Naive thymus-derived CD8-positive, alpha-beta T cell (primary cell): ENCODE measurements around the gene ZNF326. TPM values are rescaled to one million over a fixed set of nuclear protein-coding genes. Genes with fewer than 3 reads are reported as not detected.

Experiments
- ATAC-seq, 2 donors: fragments of 150-1000 bp; cut with Tn5 transposase in 1 of 2; sonication (Bioruptor Pico), chemical (Tn5 transposase) in 1 of 2; 1 replicate in 1 of 2; 2 replicates in 1 of 2; pipeline ENCODE4 v1.10.0; 2021; ENCODE audit warnings: mild to moderate bottlenecking in 2 of 2, moderate library complexity in 2 of 2
- POLR2A ChIA-PET: fragments of 350-600 bp; sonication (Branson Sonifier 250); formaldehyde crosslinking; loops from one replicate; lab custom pipeline; 2021; ENCODE audit warnings: antibody characterized with exemption; lab: Charles Lee
- DNase-seq, 10 donors: peaks; one replicate each; pipeline versions ENCODE4 v3.0.0 to v3.0.0-alpha.2; 2020 to 2022
- H3K27ac Mint-ChIP-seq, 10 donors: one replicate each; pipeline ENCODE4 v1.8.0; 2020 to 2022; ENCODE audit warnings: mild to moderate bottlenecking in 10 of 10, mixed read lengths in 10 of 10, moderate library complexity in 4 of 10, inconsistent platforms in 1 of 10
- H3K27me3 Mint-ChIP-seq, 5 donors: one replicate each; pipeline ENCODE4 v1.8.0; 2021 to 2022; ENCODE audit warnings: mixed read lengths in 5 of 5
- H3K36me3 Mint-ChIP-seq, 3 donors: one replicate each; pipeline ENCODE4 v1.8.0; 2020 to 2022; ENCODE audit warnings: mixed read lengths in 3 of 3, mild to moderate bottlenecking in 2 of 3, inconsistent platforms in 1 of 3
- H3K4me1 Mint-ChIP-seq, 4 donors: one replicate each; pipeline ENCODE4 v1.8.0; 2021 to 2022; ENCODE audit warnings: mixed read lengths in 4 of 4
- H3K4me3 Mint-ChIP-seq, 10 donors: one replicate each; pipeline ENCODE4 v1.8.0; 2020 to 2022; ENCODE audit warnings: mild to moderate bottlenecking in 10 of 10, mixed read lengths in 10 of 10, moderate library complexity in 6 of 10, inconsistent platforms in 1 of 10
- H3K9me3 Mint-ChIP-seq, 9 donors: one replicate each; pipeline ENCODE4 v1.8.0; 2020 to 2022; ENCODE audit warnings: mixed read lengths in 9 of 9, mild to moderate bottlenecking in 3 of 9, inconsistent platforms in 1 of 9, moderate library complexity in 1 of 9
- polyA plus RNA-seq, 3 donors: library from polyadenylated mRNA; unstranded; fragments of 300-500 nt; fragmentation: Illumina TruSeq; gene quantifications; one replicate each; pipeline ENCODE4 v1.2.3, GENCODE V29; 2021
- total RNA-seq, 8 experiments: library from RNA in 2 of 8; stranded (reverse) in 2 of 8; gene quantifications; one replicate each; pipeline ENCODE4 v1.2.3 and lab custom pipeline; 2021 to 2026

Gene ZNF326
- total and polyA plus RNA-seq, 5 experiments from 2014 or later: 4.3 to 27.3 (median 6.0) TPM

- Mint-ChIP-seq H3K4me1 (peaks cover 15 to 44% (median 40%) of the 10 kb centered on the region in 4 donors), H3K27ac (peak overlapping the region in 1 of 10 donors; percentile 66), H3K36me3 (no peaks in the 10 kb centered on the region), H3K27me3 (no peaks in the 10 kb centered on the region), H3K4me3 (peak overlapping the region in 1 of 10 donors; percentile 2), H3K9me3 (peaks cover 0 to 4% (median 0%) of the 10 kb centered on the region in 9 donors)
- ATAC-seq (no peak), DNase-seq (no peak)
- POLR2A ChIA-PET: interaction anchor here (0.7 kb wide), 1 partner anchor 515 kb away, joined by 7 read pairs; no protein-coding TSS in a partner anchor
These were observed 39.4 kb upstream of the ZNF326 start for GRCh38 chr1:89955311-89956205.

- Mint-ChIP-seq H3K4me3 (peak overlapping the region; percentile 3 to 75 (median 40)), H3K27ac (peak overlapping the region; percentile 2 to 78 (median 50)), H3K9me3 (peaks cover 0 to 4% (median 0%) of the 10 kb centered on the region in 9 donors), H3K4me1 (peaks cover 18 to 49% (median 43%) of the 10 kb centered on the region in 4 donors), H3K36me3 (no peaks in the 10 kb centered on the region), H3K27me3 (no peaks in the 10 kb centered on the region)
- peak in 5 of 10 donors; percentile 23 to 64 (median 38) for DNase-seq
- POLR2A ChIA-PET: interaction anchor here (1.0 kb wide), 1 partner anchor 114 kb away, joined by 3 read pairs; no protein-coding TSS in a partner anchor
- ATAC-seq: peak; percentile 64 to 88
These were observed 37.8 kb upstream of the ZNF326 start for GRCh38 chr1:89957107-89957506.

GRCh38 chr1:89958851-89959654 lies 35.9 kb upstream of the ZNF326 start:
- Mint-ChIP-seq H3K27ac (peak overlapping the region in 5 of 10 donors; percentile 6 to 75 (median 15)), H3K4me1 (peaks cover 19 to 52% (median 46%) of the 10 kb centered on the region in 4 donors), H3K27me3 (no peaks in the 10 kb centered on the region), H3K9me3 (peaks cover 0 to 4% (median 0%) of the 10 kb centered on the region in 9 donors), H3K36me3 (no peaks in the 10 kb centered on the region), H3K4me3 (peak overlapping the region in 6 of 10 donors; percentile 5 to 25 (median 16))
- ATAC-seq: no peak
- no peak for DNase-seq
- POLR2A ChIA-PET: interaction anchor here (1.2 kb wide), 1 partner anchor 138 kb away, joined by 3 read pairs; the partner anchor contains the start of gene LRRC8D

GRCh38 chr1:89959719-89960118 lies 35.2 kb upstream of the ZNF326 start:
- peaks cover 19 to 48% (median 45%) of the 10 kb centered on the region in 4 donors for H3K4me1 Mint-ChIP-seq
- ATAC-seq (no peak), DNase-seq (no peak)
- peak overlapping the region in 2 of 10 donors; percentile 11 to 44 for H3K27ac Mint-ChIP-seq
- POLR2A ChIA-PET: interaction anchor here (1.2 kb wide), 1 partner anchor 138 kb away, joined by 3 read pairs; the partner anchor contains the start of gene LRRC8D
- no peaks in the 10 kb centered on the region for H3K27me3 Mint-ChIP-seq
- H3K36me3 Mint-ChIP-seq: no peaks in the 10 kb centered on the region
- H3K9me3 Mint-ChIP-seq: peaks cover 0 to 4% (median 0%) of the 10 kb centered on the region in 9 donors
- peak overlapping the region in 4 of 10 donors; percentile 5 to 52 (median 28) for H3K4me3 Mint-ChIP-seq

- DNase-seq (no peak), ATAC-seq (no peak)
- POLR2A ChIA-PET: interaction anchor here (1.2 kb wide), 1 partner anchor 14 kb away, joined by 4 read pairs; no protein-coding TSS in a partner anchor
- H3K9me3 Mint-ChIP-seq: peaks cover 0 to 4% (median 0%) of the 10 kb centered on the region in 9 donors
- peak overlapping the region in 2 of 10 donors; percentile 2 to 20 for H3K4me3 Mint-ChIP-seq
- no peaks in the 10 kb centered on the region for H3K36me3 Mint-ChIP-seq
- peak overlapping the region in 1 of 10 donors; percentile 78 for H3K27ac Mint-ChIP-seq
- no peaks in the 10 kb centered on the region for H3K27me3 Mint-ChIP-seq
- H3K4me1 Mint-ChIP-seq: peaks cover 13 to 45% (median 41%) of the 10 kb centered on the region in 4 donors
These were observed 32.7 kb upstream of the ZNF326 start for GRCh38 chr1:89962024-89962741.

GRCh38 chr1:89962742-89963075 lies 32.2 kb upstream of the ZNF326 start:
- peaks cover 0 to 4% (median 0%) of the 10 kb centered on the region in 9 donors for H3K9me3 Mint-ChIP-seq
- no peak for DNase-seq
- H3K27me3 Mint-ChIP-seq: no peaks in the 10 kb centered on the region
- POLR2A ChIA-PET: interaction anchor here (1.2 kb wide), 1 partner anchor 14 kb away, joined by 4 read pairs; no protein-coding TSS in a partner anchor
- no peak for ATAC-seq
- H3K4me1 Mint-ChIP-seq: peaks cover 11 to 40% (median 37%) of the 10 kb centered on the region in 4 donors
- H3K27ac Mint-ChIP-seq: no peak overlapping the region
- peak overlapping the region in 1 of 10 donors; percentile 10 for H3K4me3 Mint-ChIP-seq
- H3K36me3 Mint-ChIP-seq: no peaks in the 10 kb centered on the region

GRCh38 chr1:89965193-89965768 lies 29.6 kb upstream of the ZNF326 start:
- Mint-ChIP-seq H3K27ac (no peak overlapping the region), H3K27me3 (no peaks in the 10 kb centered on the region), H3K9me3 (no peaks in the 10 kb centered on the region), H3K4me3 (no peak overlapping the region), H3K4me1 (peaks cover 6 to 18% (median 15%) of the 10 kb centered on the region in 4 donors), H3K36me3 (no peaks in the 10 kb centered on the region)
- no peak for DNase-seq
- ATAC-seq: no peak
- POLR2A ChIA-PET: interaction anchor here (0.7 kb wide), 1 partner anchor 156 kb away, joined by 3 read pairs; no protein-coding TSS in a partner anchor

GRCh38 chr1:89966656-89967055 lies 28.3 kb upstream of the ZNF326 start:
- Mint-ChIP-seq H3K36me3 (no peaks in the 10 kb centered on the region), H3K27ac (peak overlapping the region in 3 of 10 donors; percentile 7 to 47 (median 24)), H3K27me3 (no peaks in the 10 kb centered on the region), H3K9me3 (no peaks in the 10 kb centered on the region), H3K4me3 (peak overlapping the region in 1 of 10 donors; percentile 14), H3K4me1 (peaks cover 6 to 18% (median 14%) of the 10 kb centered on the region in 4 donors)
- POLR2A ChIA-PET: interaction anchor here (0.5 kb wide), 1 partner anchor 1292 kb away, joined by 4 read pairs; no protein-coding TSS in a partner anchor
- DNase-seq (no peak), ATAC-seq (peak in 1 of 2 donors; percentile 38)

- POLR2A ChIA-PET: no interaction called here
- Mint-ChIP-seq H3K36me3 (no peaks in the 10 kb centered on the region), H3K27ac (no peak overlapping the region), H3K9me3 (no peaks in the 10 kb centered on the region), H3K27me3 (peaks cover 0 to 2% (median 0%) of the 10 kb centered on the region in 5 donors), H3K4me1 (peaks cover 0 to 6% (median 3%) of the 10 kb centered on the region in 4 donors), H3K4me3 (no peak overlapping the region)
- ATAC-seq (no peak), DNase-seq (no peak)
These were observed 23.3 kb upstream of the ZNF326 start for GRCh38 chr1:89971600-89971999.

- Mint-ChIP-seq H3K27ac (no peak overlapping the region), H3K9me3 (no peaks in the 10 kb centered on the region), H3K36me3 (no peaks in the 10 kb centered on the region), H3K4me3 (no peak overlapping the region), H3K27me3 (peaks cover 0 to 2% (median 0%) of the 10 kb centered on the region in 5 donors), H3K4me1 (peaks cover 0 to 3% (median under 1%) of the 10 kb centered on the region in 4 donors)
- POLR2A ChIA-PET: no interaction called here
- no peak for ATAC-seq
- DNase-seq: no peak
These were observed 22.9 kb upstream of the ZNF326 start for GRCh38 chr1:89972024-89972423.

GRCh38 chr1:89973471-89974127 lies 21.3 kb upstream of the ZNF326 start:
- ATAC-seq (no peak), DNase-seq (no peak)
- Mint-ChIP-seq H3K36me3 (no peaks in the 10 kb centered on the region), H3K27me3 (peaks cover 0 to 2% (median 0%) of the 10 kb centered on the region in 5 donors), H3K4me3 (no peak overlapping the region), H3K9me3 (no peaks in the 10 kb centered on the region), H3K4me1 (peaks cover 0 to 3% (median 0%) of the 10 kb centered on the region in 4 donors), H3K27ac (no peak overlapping the region)
- POLR2A ChIA-PET: no interaction called here
